ENCODE measurements around the gene CAPN2. TPM values are rescaled to one million over a fixed set of nuclear protein-coding genes. Genes with fewer than 3 reads are reported as not detected.
"Not testable (repeated sequence)": the region's sequence is repeated elsewhere in the genome, so short reads cannot be mapped to it uniquely, and the experiment has no call there.

Gene CAPN2
- polyA plus RNA-seq, 2 donors, result 89.8 to 159 TPM

- Histone ChIP-seq H3K4me1 (ENCODE audit: control insufficient read depth in 2 of 2, insufficient read depth in 2 of 2, low read length in 1 of 2) (peaks cover 7 to 16% of the 10 kb centered on the region in 2 donors), H3K27me3 (ENCODE audit: control insufficient read depth in 1 of 2, insufficient read depth in 2 of 2, low read length in 2 of 2) (no peaks in the 10 kb centered on the region), H3K4me3 (ENCODE audit: low read depth in 1 of 2, low read length in 2 of 2) (no peak overlapping the region), H3K27ac (ENCODE audit: low read depth in 2 of 2, low read length in 1 of 2) (peak overlapping the region in 1 of 2 donors; percentile 24), H3K9me3 (ENCODE audit: control insufficient read depth in 2 of 2, insufficient read depth in 1 of 2, low read depth in 1 of 2, low read length in 1 of 2) (no peaks in the 10 kb centered on the region), H3K36me3 (ENCODE audit: control insufficient read depth in 2 of 2, insufficient read depth in 2 of 2, low read length in 1 of 2) (peaks cover 0 to 23% of the 10 kb centered on the region in 2 donors)
- 71 to 72% methylated on average over 20 of the region's 20 CpGs for WGBS, 2 donors
Measured at GRCh38 chr1:223733898-223734852, 21.8 kb downstream of the CAPN2 start.

GRCh38 chr1:223736638-223737037, 24.3 kb downstream of the CAPN2 start:
- not testable (repeated sequence) for H3K9me3 ChIP-seq (ENCODE audit: control insufficient read depth in 2 of 2, insufficient read depth in 1 of 2, low read depth in 1 of 2, low read length in 1 of 2); H3K4me3 ChIP-seq (ENCODE audit: low read depth in 1 of 2, low read length in 2 of 2); H3K27me3 ChIP-seq (ENCODE audit: control insufficient read depth in 1 of 2, insufficient read depth in 2 of 2, low read length in 2 of 2); H3K27ac ChIP-seq (ENCODE audit: low read depth in 2 of 2, low read length in 1 of 2)
- Histone ChIP-seq H3K4me1 (ENCODE audit: control insufficient read depth in 2 of 2, insufficient read depth in 2 of 2, low read length in 1 of 2) (peaks cover 4 to 12% of the 10 kb centered on the region in 2 donors), H3K36me3 (ENCODE audit: control insufficient read depth in 2 of 2, insufficient read depth in 2 of 2, low read length in 1 of 2) (peaks cover 0 to 17% of the 10 kb centered on the region in 2 donors)
- WGBS, 2 donors, result 97 to 98% methylated on average over 5 of the region's 5 CpGs

- Histone ChIP-seq H3K27ac (ENCODE audit: low read depth in 2 of 2, low read length in 1 of 2) (peak overlapping the region in 1 of 2 donors; percentile 14), H3K4me1 (ENCODE audit: control insufficient read depth in 2 of 2, insufficient read depth in 2 of 2, low read length in 1 of 2) (peaks cover 4 to 9% of the 10 kb centered on the region in 2 donors), H3K4me3 (ENCODE audit: low read depth in 1 of 2, low read length in 2 of 2) (no peak overlapping the region), H3K36me3 (ENCODE audit: control insufficient read depth in 2 of 2, insufficient read depth in 2 of 2, low read length in 1 of 2) (peaks cover 0 to 17% of the 10 kb centered on the region in 2 donors), H3K27me3 (ENCODE audit: control insufficient read depth in 1 of 2, insufficient read depth in 2 of 2, low read length in 2 of 2) (no peaks in the 10 kb centered on the region), H3K9me3 (ENCODE audit: control insufficient read depth in 2 of 2, insufficient read depth in 1 of 2, low read depth in 1 of 2, low read length in 1 of 2) (no peaks in the 10 kb centered on the region)
- WGBS, 2 donors, result 74 to 76% methylated on average over 7 of the region's 7 CpGs
Measured at GRCh38 chr1:223737342-223737741, 25.0 kb downstream of the CAPN2 start.

- 58 to 73% methylated on average over 14 of the region's 14 CpGs for WGBS, 2 donors
- Histone ChIP-seq H3K4me1 (ENCODE audit: control insufficient read depth in 2 of 2, insufficient read depth in 2 of 2, low read length in 1 of 2) (peaks cover 4 to 5% of the 10 kb centered on the region in 2 donors), H3K9me3 (ENCODE audit: control insufficient read depth in 2 of 2, insufficient read depth in 1 of 2, low read depth in 1 of 2, low read length in 1 of 2) (no peaks in the 10 kb centered on the region), H3K36me3 (ENCODE audit: control insufficient read depth in 2 of 2, insufficient read depth in 2 of 2, low read length in 1 of 2) (peaks cover 0 to 21% of the 10 kb centered on the region in 2 donors), H3K27ac (ENCODE audit: low read depth in 2 of 2, low read length in 1 of 2) (peak overlapping the region; percentile 75 to 93), H3K4me3 (ENCODE audit: low read depth in 1 of 2, low read length in 2 of 2) (no peak overlapping the region), H3K27me3 (ENCODE audit: control insufficient read depth in 1 of 2, insufficient read depth in 2 of 2, low read length in 2 of 2) (no peaks in the 10 kb centered on the region)
Measured at GRCh38 chr1:223738465-223739365, 26.4 kb downstream of the CAPN2 start.

GRCh38 chr1:223739366-223740037, 27.2 kb downstream of the CAPN2 start:
- Histone ChIP-seq H3K9me3 (ENCODE audit: control insufficient read depth in 2 of 2, insufficient read depth in 1 of 2, low read depth in 1 of 2, low read length in 1 of 2) (no peaks in the 10 kb centered on the region), H3K27ac (ENCODE audit: low read depth in 2 of 2, low read length in 1 of 2) (peak overlapping the region; percentile 72 to 93), H3K4me3 (ENCODE audit: low read depth in 1 of 2, low read length in 2 of 2) (no peak overlapping the region), H3K27me3 (ENCODE audit: control insufficient read depth in 1 of 2, insufficient read depth in 2 of 2, low read length in 2 of 2) (no peaks in the 10 kb centered on the region), H3K36me3 (ENCODE audit: control insufficient read depth in 2 of 2, insufficient read depth in 2 of 2, low read length in 1 of 2) (peaks cover 0 to 22% of the 10 kb centered on the region in 2 donors), H3K4me1 (ENCODE audit: control insufficient read depth in 2 of 2, insufficient read depth in 2 of 2, low read length in 1 of 2) (peaks cover 2 to 4% of the 10 kb centered on the region in 2 donors)
- 30 to 37% methylated on average over 7 of the region's 7 CpGs for WGBS, 2 donors

- not testable (repeated sequence) for H3K4me3 ChIP-seq (ENCODE audit: low read depth in 1 of 2, low read length in 2 of 2); H3K4me1 ChIP-seq (ENCODE audit: control insufficient read depth in 2 of 2, insufficient read depth in 2 of 2, low read length in 1 of 2)
Measured at GRCh38 chr1:223740038-223740736, 27.8 kb downstream of the CAPN2 start.

GRCh38 chr1:223741861-223742260, 29.5 kb downstream of the CAPN2 start:
- Histone ChIP-seq H3K4me1 (ENCODE audit: control insufficient read depth in 2 of 2, insufficient read depth in 2 of 2, low read length in 1 of 2) (peaks cover 2 to 4% of the 10 kb centered on the region in 2 donors), H3K9me3 (ENCODE audit: control insufficient read depth in 2 of 2, insufficient read depth in 1 of 2, low read depth in 1 of 2, low read length in 1 of 2) (no peaks in the 10 kb centered on the region), H3K27ac (ENCODE audit: low read depth in 2 of 2, low read length in 1 of 2) (peak overlapping the region in 1 of 2 donors; percentile 5), H3K36me3 (ENCODE audit: control insufficient read depth in 2 of 2, insufficient read depth in 2 of 2, low read length in 1 of 2) (peaks cover 5 to 30% of the 10 kb centered on the region in 2 donors), H3K4me3 (ENCODE audit: low read depth in 1 of 2, low read length in 2 of 2) (no peak overlapping the region), H3K27me3 (ENCODE audit: control insufficient read depth in 1 of 2, insufficient read depth in 2 of 2, low read length in 2 of 2) (no peaks in the 10 kb centered on the region)
- 79 to 89% methylated on average over 6 of the region's 6 CpGs for WGBS, 2 donors

More at GRCh38 chr1:223740038-223740736, 27.8 kb downstream of the CAPN2 start:
- Histone ChIP-seq H3K27ac (ENCODE audit: low read depth in 2 of 2, low read length in 1 of 2) (peak overlapping the region; percentile 72 to 93), H3K36me3 (ENCODE audit: control insufficient read depth in 2 of 2, insufficient read depth in 2 of 2, low read length in 1 of 2) (peaks cover 3 to 24% of the 10 kb centered on the region in 2 donors)
- whole genome bisulfite sequencing, 2 donors, result 55 to 60% methylated on average over 10 of the region's 10 CpGs
- H3K27me3 ChIP-seq (ENCODE audit: control insufficient read depth in 1 of 2, insufficient read depth in 2 of 2, low read length in 2 of 2); H3K9me3 ChIP-seq (ENCODE audit: control insufficient read depth in 2 of 2, insufficient read depth in 1 of 2, low read depth in 1 of 2, low read length in 1 of 2): not testable (repeated sequence)

- Histone ChIP-seq H3K27me3 (ENCODE audit: control insufficient read depth in 1 of 2, insufficient read depth in 2 of 2, low read length in 2 of 2) (no peaks in the 10 kb centered on the region), H3K4me3 (ENCODE audit: low read depth in 1 of 2, low read length in 2 of 2) (no peak overlapping the region), H3K27ac (ENCODE audit: low read depth in 2 of 2, low read length in 1 of 2) (no peak overlapping the region), H3K9me3 (ENCODE audit: control insufficient read depth in 2 of 2, insufficient read depth in 1 of 2, low read depth in 1 of 2, low read length in 1 of 2) (no peaks in the 10 kb centered on the region), H3K36me3 (ENCODE audit: control insufficient read depth in 2 of 2, insufficient read depth in 2 of 2, low read length in 1 of 2) (peaks cover 10 to 33% of the 10 kb centered on the region in 2 donors), H3K4me1 (ENCODE audit: control insufficient read depth in 2 of 2, insufficient read depth in 2 of 2, low read length in 1 of 2) (peaks cover 0 to 4% of the 10 kb centered on the region in 2 donors)
- WGBS, 2 donors, result 72 to 78% methylated on average over 9 of the region's 9 CpGs
Measured at GRCh38 chr1:223742856-223743517, 30.6 kb downstream of the CAPN2 start.
